ENCODE results near the gene ACKR4.
"Not testable (repeated sequence)": the region's sequence is repeated elsewhere in the genome, so short reads cannot be mapped to it uniquely, and the experiment has no call there.

- TF ChIP-seq YY1 (IDR thresholded peaks at IDR 0.05; ENCODE audit: borderline replicate concordance in 1 of 3, control insufficient read depth in 1 of 3, extremely low read depth in 1 of 3, insufficient read depth in 3 of 3, insufficient read length in 1 of 3, insufficient replicate concordance in 2 of 3, low read depth in 1 of 3, low read length in 2 of 3); CTCF (IDR thresholded peaks at IDR 0.05 in 2 of 3, conservative IDR thresholded peaks at IDR 0.05 in 1 of 3; ENCODE audit: insufficient read depth in 2 of 3, low read depth in 1 of 3, low read length in 3 of 3); MTA1 (IDR thresholded peaks at IDR 0.05; ENCODE audit: borderline replicate concordance); MLLT1 (IDR thresholded peaks at IDR 0.05); TRIM28 (IDR thresholded peaks at IDR 0.05); ZNF407 (IDR thresholded peaks at IDR 0.05; ENCODE audit: low read depth); ARNT (IDR thresholded peaks at IDR 0.05); TRIM24 (IDR thresholded peaks at IDR 0.05); POLR2AphosphoS2 (IDR thresholded peaks at IDR 0.05; ENCODE audit: low read length); NR2C1 (IDR thresholded peaks at IDR 0.05); NR2C1 (tag; IDR thresholded peaks at IDR 0.05); TCF7L2 (IDR thresholded peaks at IDR 0.05; ENCODE audit: low read depth, low read length); KDM1A (IDR thresholded peaks at IDR 0.05): not testable (repeated sequence)
Measured at GRCh38 chr3:132600614-132601013, 3.5 kb downstream of the ACKR4 start.

All from K562 (cell line).